ENCODE results near the gene SNX30. TPM values are rescaled to one million over a fixed set of nuclear protein-coding genes. Genes with fewer than 3 reads are reported as not detected.

SNX30 gene
- total and polyA plus RNA-seq, 7 donors = 6.4 to 16.4 (median 8.9) TPM

DNA sequence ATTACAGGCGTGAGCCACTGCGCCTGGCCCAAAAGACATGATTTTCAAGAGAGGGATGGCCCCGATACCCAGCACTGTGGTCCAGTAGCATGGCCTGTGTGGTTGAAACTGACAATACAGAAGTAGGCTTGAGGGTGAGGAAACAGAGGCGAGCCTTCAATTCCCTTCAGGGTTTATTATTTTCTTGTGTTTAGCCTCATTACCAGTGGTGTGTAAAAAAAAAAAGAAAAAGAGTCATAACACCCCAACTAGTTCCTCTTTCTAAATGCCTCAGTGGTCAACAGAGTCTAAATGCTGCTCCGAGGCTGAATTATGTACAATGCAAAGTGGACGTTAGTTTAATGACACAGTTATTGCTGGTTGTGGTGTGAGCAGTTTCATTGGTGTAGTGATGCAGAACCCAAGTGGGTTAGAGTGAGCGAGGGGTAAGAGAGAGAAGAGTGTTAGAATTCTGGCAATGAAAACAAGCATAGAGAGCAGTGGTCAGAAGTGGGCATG is 58.8 kb downstream of the SNX30 start:
- peaks cover 0 to 4% (median 0%) of the 10 kb centered on the region in 4 donors for H3K4me1 ChIP-seq
- no peaks in the 10 kb centered on the region for H3K36me3 ChIP-seq
- H3K4me3 ChIP-seq = no peak overlapping the region
- no peak overlapping the region for H3K27ac ChIP-seq
- WGBS, 2 donors = 68 to 91% methylated on average over 7 of the region's 7 CpGs
- intact Hi-C loops (cut with DNase I) = no loop called here
- no peak for DNase-seq
- TF ChIP-seq POLR2AphosphoS5 (IDR thresholded peaks at IDR 0.05) = no peak
- TF ChIP-seq EP300 (IDR thresholded peaks at IDR 0.05) = no peak
- TF ChIP-seq, protein P1, sequence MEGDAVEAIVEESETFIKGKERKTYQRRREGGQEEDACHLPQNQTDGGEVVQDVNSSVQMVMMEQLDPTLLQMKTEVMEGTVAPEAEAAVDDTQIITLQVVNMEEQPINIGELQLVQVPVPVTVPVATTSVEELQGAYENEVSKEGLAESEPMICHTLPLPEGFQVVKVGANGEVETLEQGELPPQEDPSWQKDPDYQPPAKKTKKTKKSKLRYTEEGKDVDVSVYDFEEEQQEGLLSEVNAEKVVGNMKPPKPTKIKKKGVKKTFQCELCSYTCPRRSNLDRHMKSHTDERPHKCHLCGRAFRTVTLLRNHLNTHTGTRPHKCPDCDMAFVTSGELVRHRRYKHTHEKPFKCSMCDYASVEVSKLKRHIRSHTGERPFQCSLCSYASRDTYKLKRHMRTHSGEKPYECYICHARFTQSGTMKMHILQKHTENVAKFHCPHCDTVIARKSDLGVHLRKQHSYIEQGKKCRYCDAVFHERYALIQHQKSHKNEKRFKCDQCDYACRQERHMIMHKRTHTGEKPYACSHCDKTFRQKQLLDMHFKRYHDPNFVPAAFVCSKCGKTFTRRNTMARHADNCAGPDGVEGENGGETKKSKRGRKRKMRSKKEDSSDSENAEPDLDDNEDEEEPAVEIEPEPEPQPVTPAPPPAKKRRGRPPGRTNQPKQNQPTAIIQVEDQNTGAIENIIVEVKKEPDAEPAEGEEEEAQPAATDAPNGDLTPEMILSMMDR (IDR thresholded peaks at IDR 0.05) = no peak
- no peak for TF ChIP-seq POLR2A (IDR thresholded peaks at IDR 0.05)
- H3K9me3 ChIP-seq = no peaks in the 10 kb centered on the region
- H3K27me3 ChIP-seq = no peaks in the 10 kb centered on the region

DNA sequence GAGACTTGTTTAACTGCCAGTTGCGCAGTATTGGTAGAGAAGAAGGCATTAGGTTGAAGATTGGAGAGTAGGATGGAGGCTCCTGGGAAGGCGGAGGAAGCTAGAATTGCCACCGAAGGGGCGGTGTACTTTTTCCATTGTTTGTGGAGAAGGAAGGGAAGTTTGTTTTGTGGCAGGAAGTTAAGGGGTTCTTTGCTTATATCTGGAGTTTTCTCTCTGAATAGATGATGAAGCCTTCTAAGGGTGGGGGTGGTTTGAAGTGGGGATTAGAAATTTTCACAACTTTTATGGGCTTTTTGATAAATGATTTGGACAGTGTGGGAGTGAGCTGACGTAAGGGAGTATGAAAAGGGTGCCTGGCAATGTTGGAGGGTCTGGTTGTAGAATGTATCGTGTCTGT is 59.3 kb downstream of the SNX30 start:
- Histone ChIP-seq H3K9me3 (no peaks in the 10 kb centered on the region), H3K36me3 (no peaks in the 10 kb centered on the region), H3K27me3 (no peaks in the 10 kb centered on the region), H3K27ac (no peak overlapping the region), H3K4me3 (no peak overlapping the region), H3K4me1 (peaks cover 0 to 4% (median 0%) of the 10 kb centered on the region in 4 donors)
- TF ChIP-seq EP300 (IDR thresholded peaks at IDR 0.05) (no peak), POLR2A (IDR thresholded peaks at IDR 0.05) (no peak), POLR2AphosphoS5 (IDR thresholded peaks at IDR 0.05) (no peak)
- TF ChIP-seq, protein P1 (IDR thresholded peaks at IDR 0.05) = no peak
- intact Hi-C loops (cut with DNase I) = no loop called here
- WGBS, 2 donors = 60 to 68% methylated on average over 6 of the region's 6 CpGs
- DNase-seq = no peak

DNA sequence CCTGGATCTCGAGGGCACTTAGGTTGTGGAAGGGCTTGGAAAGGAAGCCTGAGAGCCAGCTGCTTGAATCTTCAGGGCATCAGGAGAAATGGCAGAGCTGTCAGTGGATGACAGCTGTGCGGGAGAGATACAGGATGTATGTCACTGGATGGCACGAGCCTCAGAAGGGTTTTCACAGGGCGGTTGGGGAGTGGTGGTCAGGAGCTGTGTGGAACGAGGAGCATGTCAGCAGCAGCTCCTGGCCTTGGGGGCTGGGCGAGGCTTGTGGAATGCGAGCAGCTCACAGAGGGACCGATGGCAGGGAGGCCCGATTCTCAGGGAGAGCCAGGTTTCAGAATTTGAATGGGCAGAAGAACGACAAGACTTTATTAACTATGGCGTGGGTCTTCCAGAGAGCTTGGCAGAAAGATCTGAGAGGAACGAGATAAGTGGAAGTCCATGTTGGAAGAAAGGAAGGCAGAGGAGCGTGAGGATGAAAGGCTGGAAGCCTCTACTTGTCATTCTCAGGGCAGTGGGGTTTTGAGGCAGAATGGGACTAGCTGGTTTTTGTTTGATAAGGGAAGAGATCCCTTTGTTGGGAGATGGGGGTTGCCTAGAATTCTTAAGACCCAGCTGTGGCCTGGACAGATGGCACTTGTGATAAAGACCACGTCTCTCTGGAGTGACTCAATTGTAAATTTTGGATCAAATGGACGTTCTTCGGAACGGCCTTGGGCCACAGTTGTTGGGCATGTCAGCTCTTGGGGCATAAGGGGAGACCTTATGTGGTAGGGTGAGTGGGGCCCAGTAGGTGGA is 60.3 kb downstream of the SNX30 start:
- H3K27me3 ChIP-seq = no peaks in the 10 kb centered on the region
- H3K36me3 ChIP-seq = no peaks in the 10 kb centered on the region
- no peak for DNase-seq
- TF ChIP-seq EP300 (IDR thresholded peaks at IDR 0.05) (no peak), POLR2AphosphoS5 (IDR thresholded peaks at IDR 0.05) (no peak)
- TF ChIP-seq, protein P1 (IDR thresholded peaks at IDR 0.05) = no peak
- H3K27ac ChIP-seq = no peak overlapping the region
- WGBS, 2 donors = 93 to 96% methylated on average over 17 of the region's 17 CpGs
- H3K4me3 ChIP-seq = no peak overlapping the region
- intact Hi-C loops (cut with DNase I) = no loop called here
- no peaks in the 10 kb centered on the region for H3K9me3 ChIP-seq
- peaks cover 0 to 4% (median 0%) of the 10 kb centered on the region in 4 donors for H3K4me1 ChIP-seq

DNA sequence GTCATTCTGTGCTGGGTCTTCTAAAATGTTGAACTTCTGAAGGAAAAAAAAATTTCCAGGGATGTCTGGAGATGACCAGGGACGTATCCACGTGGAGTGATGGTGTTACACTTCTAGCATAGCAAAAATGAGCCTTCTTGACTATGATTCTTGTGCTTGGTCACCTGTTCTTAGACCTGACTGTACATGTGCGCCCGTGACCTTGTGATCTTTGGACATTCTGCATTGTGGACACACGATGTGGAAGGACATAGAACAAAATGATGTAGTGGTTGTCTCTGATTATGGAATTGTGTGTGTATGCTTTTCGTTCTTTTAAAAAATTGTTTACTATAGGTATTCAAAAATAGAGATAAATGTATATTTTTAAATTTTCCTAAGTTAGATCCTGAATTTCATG is 61.0 kb downstream of the SNX30 start:
- DNase-seq = no peak
- WGBS, 2 donors = 92 to 96% methylated on average over 6 of the region's 6 CpGs
- intact Hi-C loops (cut with DNase I) = no loop called here

More for the DNA sequence above, 61.0 kb downstream of the SNX30 start:
- Histone ChIP-seq H3K4me1 (peaks cover 0 to 4% (median 0%) of the 10 kb centered on the region in 4 donors), H3K36me3 (no peaks in the 10 kb centered on the region), H3K4me3 (no peak overlapping the region), H3K27ac (no peak overlapping the region), H3K27me3 (no peaks in the 10 kb centered on the region), H3K9me3 (no peaks in the 10 kb centered on the region)
- TF ChIP-seq EP300 (IDR thresholded peaks at IDR 0.05) (no peak), POLR2AphosphoS5 (IDR thresholded peaks at IDR 0.05) (no peak), POLR2A (IDR thresholded peaks at IDR 0.05) (no peak)
- TF ChIP-seq, protein P1 (IDR thresholded peaks at IDR 0.05) = no peak

All from sigmoid colon (tissue), 7 donors.